HG03520 (cell line): ENCODE results near the gene LMO1.

Experiments used
- ATAC-seq: cut with Tn5 transposase; IDR thresholded peaks from one replicate; pipeline ENCODE4 v1.9.1; 2021; ENCODE audit warnings: mild to moderate bottlenecking, moderate library complexity; ENCODE audit not compliant: unreplicated experiment

LMO1 gene

GRCh38 chr11:8266246-8267241 is 2.9 kb upstream of the LMO1 start:
- ATAC-seq: no peak

DNA sequence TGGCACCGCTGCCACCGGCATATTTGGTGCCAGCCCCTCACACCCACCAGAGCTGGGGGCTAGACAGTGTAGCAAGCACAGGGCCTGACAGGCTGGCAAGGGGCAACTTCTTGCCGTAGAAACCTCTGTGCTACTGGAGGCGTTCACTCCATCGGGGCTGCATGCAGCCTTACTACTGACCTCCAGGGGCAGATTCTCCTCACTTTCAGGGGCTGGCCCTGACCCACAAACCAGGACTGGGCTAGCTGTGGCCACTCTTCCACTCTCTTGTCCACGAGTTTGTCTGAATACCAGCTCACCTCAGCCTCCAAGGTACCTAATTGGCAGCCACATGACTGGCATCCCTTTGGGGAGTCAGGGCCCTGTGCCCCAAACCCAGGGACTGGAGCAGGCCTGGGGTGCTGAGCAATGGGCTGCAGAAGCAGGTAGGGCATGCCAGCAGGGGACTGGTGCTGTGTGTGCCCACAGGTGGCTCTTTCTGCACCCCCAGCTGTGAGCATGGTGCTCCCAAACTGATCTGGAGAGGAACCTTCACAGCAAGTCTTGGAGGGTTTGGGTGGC is 2.1 kb upstream of the LMO1 start:
- ATAC-seq: no peak

DNA sequence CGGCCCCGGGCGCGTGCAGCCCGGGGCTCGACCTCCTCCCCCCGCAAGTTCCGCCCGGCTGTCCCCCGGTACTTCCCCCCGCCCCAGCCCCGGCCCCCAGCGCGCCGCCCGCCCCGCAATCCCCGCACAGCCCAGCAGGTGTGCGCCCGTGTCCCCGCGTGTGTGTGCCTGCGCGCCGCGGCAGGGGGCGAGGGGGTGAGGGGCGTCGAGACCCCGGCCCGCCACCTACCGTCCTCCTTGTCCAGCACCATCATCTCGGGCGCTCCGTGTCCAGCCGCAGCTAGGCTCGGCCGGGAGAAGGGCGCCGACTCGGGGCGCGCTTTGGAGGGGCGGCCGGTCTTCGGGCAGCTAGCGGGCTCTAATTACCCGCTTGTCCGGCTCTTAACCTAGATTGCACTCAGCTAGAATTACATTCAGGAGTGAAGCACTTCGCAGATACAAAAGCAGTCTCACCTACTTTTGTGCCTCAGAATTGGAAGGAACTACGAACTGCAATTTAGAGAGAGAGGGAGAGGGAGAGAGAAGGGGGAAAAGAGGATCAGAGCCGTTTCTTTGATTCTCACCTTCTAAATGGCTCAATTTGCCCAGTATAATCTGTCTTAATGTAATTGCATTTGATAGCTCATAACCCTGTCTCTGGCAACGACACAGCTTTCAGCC is 439 bp downstream of the LMO1 start:
- ATAC-seq: peak; percentile 4

DNA sequence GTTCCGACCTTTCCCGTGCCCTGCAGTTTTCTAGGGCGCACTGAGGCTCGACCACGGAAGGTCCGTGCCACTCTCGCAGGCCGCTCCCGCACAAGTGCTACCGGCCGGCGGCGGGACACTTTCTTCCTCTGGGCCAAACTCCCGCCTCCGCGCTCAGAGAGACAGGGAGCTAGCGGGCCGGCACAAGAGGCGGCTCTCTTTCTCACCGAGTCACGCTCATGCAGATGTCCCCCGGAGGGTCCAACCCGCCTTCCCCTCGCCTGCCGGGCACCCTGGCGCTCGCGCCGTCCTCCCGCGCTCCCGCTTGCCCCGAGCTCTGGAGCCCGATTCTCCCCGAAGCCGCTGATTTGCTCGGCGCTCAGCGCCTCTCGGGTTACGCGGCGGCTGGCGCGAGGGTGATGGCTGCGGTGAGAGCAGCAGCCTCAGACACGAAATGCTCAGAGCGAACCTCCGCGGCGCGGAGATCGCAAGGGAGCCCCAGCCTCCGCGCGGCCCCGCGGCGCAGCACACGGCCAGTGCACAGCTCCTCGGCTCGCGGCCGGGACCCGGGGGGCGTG is 1.0 kb downstream of the LMO1 start:
- peak; percentile 45 for ATAC-seq

DNA sequence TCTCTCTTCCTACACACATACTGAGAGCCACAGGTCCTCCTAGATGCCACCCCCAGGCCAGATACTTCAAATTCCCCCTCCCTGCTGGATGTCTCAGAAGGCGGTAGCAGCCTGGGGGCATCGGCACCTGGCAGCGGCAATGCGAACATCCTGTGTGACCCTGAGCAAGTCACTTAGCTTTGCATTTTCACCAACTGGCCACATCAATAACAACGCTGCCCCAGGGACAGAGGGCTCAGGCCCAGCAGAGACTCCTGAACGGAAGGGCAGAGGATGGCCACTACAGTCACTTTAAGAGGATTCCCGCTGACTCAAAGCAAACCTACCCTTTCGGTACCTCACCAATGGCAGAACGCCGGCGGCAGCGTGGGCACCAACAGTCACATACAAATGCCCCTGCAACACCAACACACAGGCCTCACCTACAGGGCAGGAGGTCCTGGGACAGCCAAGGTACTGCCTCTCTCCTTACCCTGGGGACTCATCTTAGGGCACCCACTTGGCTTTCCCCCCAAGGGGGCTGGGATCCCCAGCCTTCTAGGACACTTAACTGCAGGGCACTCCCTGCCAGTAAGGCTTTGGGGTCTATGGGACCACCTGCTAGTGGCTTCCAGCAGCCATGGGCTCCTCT is 1.6 kb downstream of the LMO1 start:
- ATAC-seq: no peak

- ATAC-seq: no peak
These were observed 2.4 kb downstream of the LMO1 start for GRCh38 chr11:8261291-8261690.

GRCh38 chr11:8260202-8260966 is 3.3 kb downstream of the LMO1 start:
- no peak for ATAC-seq

- no peak for ATAC-seq
These were observed 4.2 kb downstream of the LMO1 start for GRCh38 chr11:8259306-8259959.

DNA sequence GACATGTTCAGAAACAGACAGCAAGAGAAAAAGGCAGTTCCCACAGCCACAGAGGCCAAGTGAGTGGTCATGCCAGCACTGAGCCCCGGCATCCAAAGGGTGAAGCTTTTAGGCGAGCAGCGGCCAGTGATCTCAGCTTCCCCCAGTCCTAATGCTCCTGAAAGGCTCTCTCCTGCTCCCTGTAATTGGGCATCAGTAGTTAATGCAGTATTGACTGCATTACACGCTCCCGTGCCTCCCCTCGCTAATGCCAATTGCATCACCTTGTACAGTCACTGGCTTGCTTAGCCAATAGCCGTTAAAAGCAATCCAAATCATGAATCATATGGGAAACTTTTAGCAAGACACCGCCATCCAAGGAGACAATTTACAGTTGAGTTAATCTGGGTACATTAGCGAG is 4.9 kb downstream of the LMO1 start:
- ATAC-seq: no peak

GRCh38 chr11:8258289-8258688 is 5.4 kb downstream of the LMO1 start:
- ATAC-seq: no peak

GRCh38 chr11:8257003-8257664 is 6.5 kb downstream of the LMO1 start:
- ATAC-seq: no peak

DNA sequence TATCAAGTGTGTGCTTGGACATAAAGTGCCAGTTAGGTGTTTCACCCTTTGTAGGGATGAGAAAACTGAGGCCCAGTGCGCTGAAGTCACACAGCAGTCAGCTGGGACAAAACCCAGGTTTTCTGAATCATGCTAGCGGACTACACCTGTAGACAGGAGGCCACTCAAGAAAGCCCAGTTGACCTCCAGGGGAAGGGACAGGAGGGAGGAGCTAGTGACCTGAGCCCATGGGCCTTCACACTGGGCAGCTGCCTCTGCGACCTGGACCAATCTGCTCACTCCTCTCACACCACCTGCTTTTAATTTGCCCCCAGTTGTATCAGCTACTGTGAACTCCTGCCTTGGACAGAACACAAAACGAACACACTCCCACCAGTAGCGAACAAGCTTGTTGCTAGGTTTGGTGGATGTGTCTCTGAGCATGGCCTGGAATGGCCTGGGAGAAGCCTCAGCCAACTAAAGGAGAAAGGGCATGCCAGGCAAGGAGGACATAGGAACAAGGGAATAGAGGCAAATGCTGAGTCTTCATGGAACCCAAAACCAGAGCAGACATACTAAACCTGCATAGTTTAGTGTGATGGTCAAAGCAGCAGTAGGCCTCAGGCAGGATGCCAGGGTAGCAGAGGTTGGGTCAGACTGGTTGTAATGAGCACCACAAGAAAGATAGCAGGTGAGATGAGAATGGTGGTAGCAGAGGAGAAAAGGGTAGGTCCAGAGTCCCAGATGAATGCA is 7.2 kb downstream of the LMO1 start:
- ATAC-seq: no peak

DNA sequence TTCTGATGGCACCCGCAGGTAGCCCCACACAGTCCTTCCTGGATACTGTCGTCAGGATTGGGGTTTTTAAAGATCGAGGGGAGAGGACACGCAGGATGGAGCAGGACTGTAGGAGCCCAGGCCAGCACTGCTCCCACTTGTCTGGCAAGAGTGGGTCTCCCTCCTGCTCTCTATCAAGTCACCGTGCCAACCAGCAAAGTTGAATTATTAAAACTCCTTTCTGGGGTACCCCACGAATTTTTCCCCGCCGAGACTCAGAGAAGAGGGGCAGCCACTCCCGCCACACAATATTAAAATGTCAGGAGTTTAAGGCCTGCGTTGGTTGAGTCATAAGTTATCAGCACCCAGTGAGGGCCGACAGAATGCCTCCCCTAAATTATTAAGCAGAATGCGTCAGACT is 10.1 kb downstream of the LMO1 start:
- ATAC-seq: no peak

DNA sequence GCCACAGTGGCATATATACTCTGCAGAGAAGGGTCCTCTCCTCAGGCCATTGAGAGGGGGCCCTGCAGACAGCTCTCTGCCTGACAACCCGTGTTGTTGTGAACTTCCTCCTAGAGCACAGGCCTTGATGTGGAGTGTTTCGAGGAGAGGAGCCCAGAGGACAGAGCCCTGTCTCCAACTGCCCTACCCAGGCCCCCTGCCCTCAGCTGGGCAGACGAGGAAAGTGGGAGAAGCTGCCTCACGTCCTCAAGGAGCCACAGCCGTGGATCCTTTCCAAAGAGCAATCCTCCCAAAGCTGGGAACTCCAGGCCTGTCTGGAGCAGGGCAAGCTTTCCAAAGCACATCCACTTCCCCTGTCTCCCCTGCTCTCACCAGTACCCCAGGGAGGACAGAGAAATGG is 10.7 kb downstream of the LMO1 start:
- no peak for ATAC-seq

DNA sequence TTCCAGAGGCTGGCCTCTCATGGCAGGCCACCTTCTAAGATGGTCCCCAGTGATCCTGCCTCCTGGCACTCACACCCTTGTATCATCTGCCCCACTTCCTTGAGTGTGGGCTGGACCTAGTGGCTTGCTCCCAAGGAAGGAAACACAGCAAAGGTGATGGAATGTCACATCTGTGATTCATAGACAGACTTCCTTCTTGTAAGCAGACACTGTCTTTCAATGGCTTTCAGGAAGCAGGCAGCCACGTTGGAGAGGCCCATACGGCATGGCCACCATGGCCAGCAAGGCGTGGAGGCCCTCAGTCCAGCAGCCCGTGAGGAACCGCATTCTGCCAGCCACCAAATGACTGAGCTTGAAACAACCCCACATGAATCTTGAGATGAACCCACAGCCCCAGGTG is 11.3 kb downstream of the LMO1 start:
- ATAC-seq: no peak

DNA sequence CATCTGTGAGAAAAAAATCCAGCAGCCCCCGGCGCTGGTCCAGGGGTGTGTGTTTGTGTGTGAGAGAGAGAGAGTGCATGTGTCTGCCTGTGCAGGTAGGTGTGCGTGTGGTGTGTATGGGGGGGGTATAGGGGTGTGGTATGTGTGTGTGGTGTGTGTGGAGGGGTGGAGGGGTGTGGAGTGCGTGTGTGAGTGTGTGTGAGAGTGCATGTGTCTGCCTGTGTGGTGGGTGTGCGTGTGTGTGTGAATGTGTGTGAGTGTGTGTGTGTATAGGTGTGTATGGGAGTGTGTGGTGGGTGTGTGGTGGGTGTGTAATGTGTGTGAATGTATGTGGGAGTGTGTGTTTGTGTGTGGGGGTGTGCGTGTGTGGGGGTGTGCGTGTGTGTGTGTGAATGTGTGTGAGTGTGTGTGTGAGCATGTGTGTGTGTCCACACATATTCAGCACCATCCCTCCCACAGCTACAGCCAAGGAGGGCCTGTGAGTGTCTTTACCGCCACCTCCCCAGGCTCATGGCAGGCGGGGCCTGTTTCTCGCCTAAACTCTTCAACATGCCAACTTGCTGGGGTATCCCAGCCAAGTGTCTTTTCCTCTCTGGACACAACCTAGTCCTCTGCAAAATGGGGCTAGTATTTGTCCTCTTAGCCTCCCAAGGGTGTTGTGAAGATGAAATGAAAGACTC is 11.9 kb downstream of the LMO1 start:
- no peak for ATAC-seq

GRCh38 chr11:8250981-8251615 is 12.6 kb downstream of the LMO1 start:
- ATAC-seq: no peak

DNA sequence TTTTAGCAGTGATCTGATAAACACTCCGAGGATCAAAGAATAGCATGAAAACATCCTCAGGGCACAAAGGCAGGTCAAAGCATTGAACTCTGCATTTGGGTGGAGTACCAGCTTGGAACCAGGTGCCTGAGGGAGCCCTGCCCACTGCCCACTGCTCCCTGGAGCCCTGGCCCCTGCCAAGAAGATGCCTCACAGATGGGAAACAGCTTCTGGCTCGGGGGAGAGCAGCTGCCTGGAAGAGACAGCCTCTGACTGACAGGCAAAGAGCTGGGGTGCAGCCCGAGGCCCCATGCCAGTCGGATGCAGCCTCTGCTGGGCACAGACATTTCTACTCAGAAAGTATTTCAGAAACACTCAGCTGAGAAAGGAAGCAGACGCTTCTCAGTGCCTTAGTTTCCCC is 13.2 kb downstream of the LMO1 start:
- no peak for ATAC-seq
